Stimulated activated CD8-positive, alpha-beta memory T cell treated with anti-CD3 and anti-CD28 coated beads, Interleukin-12 subunit alpha, Interleukin-12 subunit beta, amount 100 ng/mL, for 24 hours (primary cell): ENCODE data around the gene RAB35.
"Not testable (repeated sequence)": the region's sequence is repeated elsewhere in the genome, so short reads cannot be mapped to it uniquely, and the experiment has no call there.

Experiments used
- DNase-seq: peaks from one replicate; pipeline ENCODE4 v3.0.0-alpha.2; 2020; ENCODE audit errors: extremely low read depth

RAB35 gene

GRCh38 chr12:120060717-120061116, 55.8 kb downstream of the RAB35 start:
- DNase-seq: no peak

- DNase-seq: no peak
Observed at GRCh38 chr12:120060196-120060595, 56.4 kb downstream of the RAB35 start.

- no peak for DNase-seq
Observed at GRCh38 chr12:120056739-120057138, 59.8 kb downstream of the RAB35 start.

GRCh38 chr12:120055231-120056000, 61.1 kb downstream of the RAB35 start:
- no peak for DNase-seq

GRCh38 chr12:120054293-120054692, 62.3 kb downstream of the RAB35 start:
- DNase-seq: no peak

- no peak for DNase-seq
Observed at GRCh38 chr12:120051535-120051934, 65.0 kb downstream of the RAB35 start.

GRCh38 chr12:120049426-120049825, 67.1 kb downstream of the RAB35 start:
- no peak for DNase-seq

- DNase-seq: no peak
Observed at GRCh38 chr12:120048263-120048662, 68.3 kb downstream of the RAB35 start.

GRCh38 chr12:120047072-120047471, 69.5 kb downstream of the RAB35 start:
- DNase-seq: no peak

GRCh38 chr12:120045367-120045766, 71.2 kb downstream of the RAB35 start:
- not testable (repeated sequence) for DNase-seq
